Uterus (tissue), 4 donors: ENCODE measurements around the gene ABCA1. TPM values are rescaled to one million over a fixed set of nuclear protein-coding genes. Genes with fewer than 3 reads are reported as not detected.

ENCODE experiments used
- DNase-seq, 2 donors: peaks; one replicate each; pipeline ENCODE4 v3.0.0-alpha.2; 2019 to 2020
- H3K27ac ChIP-seq, 2 donors: fragments of 200-600 bp; sonication (generic); 1 replicate in 1 of 2; 2 replicates in 1 of 2; pipeline ENCODE4 v1.5.1; 2016 to 2018
- H3K27me3 ChIP-seq, 2 donors: fragments of 200-600 bp; sonication (generic); one replicate each; pipeline ENCODE4 v1.5.1; 2018 to 2019; ENCODE audit warnings: control low read depth in 1 of 2
- H3K36me3 ChIP-seq, 2 donors: fragments of 200-600 bp; sonication (generic); one replicate each; pipeline ENCODE4 v1.5.1; 2019; ENCODE audit warnings: control low read depth in 1 of 2
- H3K4me1 ChIP-seq, 2 donors: fragments of 200-600 bp; sonication (generic); one replicate each; pipeline ENCODE4 v1.5.1; 2018 to 2019; ENCODE audit warnings: control low read depth in 1 of 2
- H3K4me3 ChIP-seq, 2 donors: fragments of 200-600 bp; sonication (generic); 1 replicate in 1 of 2; 2 replicates in 1 of 2; pipeline ENCODE4 v1.5.1; 2018 to 2019; ENCODE audit warnings: mild to moderate bottlenecking in 1 of 2
- H3K9me3 ChIP-seq, 2 donors: fragments of 200-600 bp; sonication (generic); one replicate each; pipeline ENCODE4 v1.5.1; 2019; ENCODE audit warnings: control low read depth in 1 of 2
- POLR2A ChIP-seq, 2 donors: fragments of 450-650 bp; IDR thresholded peaks; one replicate each; pipeline ENCODE4 v1.6.1; 2016; ENCODE audit warnings: antibody characterized with exemption in 2 of 2, mild to moderate bottlenecking in 1 of 2, moderate library complexity in 1 of 2
- intact Hi-C: fragments of 100-400 bp; cut with DNase I; formaldehyde crosslinking; loops from one replicate; pipeline ENCODE4 v1.15.1; 2023; ENCODE audit warnings: low total_unique reads
- total RNA-seq, 4 donors: library from RNA; depleted of rRNA in 3 of 4; stranded (reverse); fragments of >200 nt in 3 of 4; gene quantifications; one replicate each; pipeline versions ENCODE4 v1.1.0 to v1.2.4, GENCODE V29; 2014 to 2023
- TF ChIP-seq, protein P1 (sequence below), 4 experiments: fragments of 200-600 bp in 2 of 4; fragments of 450-650 bp in 2 of 4; sonication (generic) in 2 of 4; IDR thresholded peaks; one replicate each; pipeline ENCODE4 v1.5.1; 2016 to 2019; ENCODE audit warnings: antibody characterized with exemption in 4 of 4, mild to moderate bottlenecking in 2 of 4, moderate library complexity in 1 of 4
- donor health status: DM: yes; HTN: yes; CAD: no.

Gene ABCA1
- total RNA-seq, 4 donors from 2014 or later: 13.8 to 43.3 (median 25.9) TPM

DNA sequence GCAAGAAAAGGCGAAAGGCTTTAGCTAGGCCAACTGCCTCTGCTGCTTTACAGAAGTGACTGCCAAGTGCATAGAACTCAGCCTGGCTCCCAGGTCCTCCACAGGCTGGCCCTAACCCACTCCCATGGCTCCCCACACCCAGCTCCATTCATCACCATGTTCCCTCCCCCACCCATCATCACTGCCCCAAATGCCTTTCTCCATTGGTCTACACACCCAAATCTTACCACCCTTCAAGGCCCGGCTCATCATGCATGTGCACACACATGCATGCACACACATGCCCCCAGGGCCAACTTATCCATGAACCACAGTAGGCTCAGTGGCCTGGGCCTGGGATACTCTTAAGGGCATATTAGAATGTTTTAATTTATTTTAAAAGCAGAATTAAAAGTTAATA lies 44.8 kb downstream of the ABCA1 start:
- TF ChIP-seq, protein P1, sequence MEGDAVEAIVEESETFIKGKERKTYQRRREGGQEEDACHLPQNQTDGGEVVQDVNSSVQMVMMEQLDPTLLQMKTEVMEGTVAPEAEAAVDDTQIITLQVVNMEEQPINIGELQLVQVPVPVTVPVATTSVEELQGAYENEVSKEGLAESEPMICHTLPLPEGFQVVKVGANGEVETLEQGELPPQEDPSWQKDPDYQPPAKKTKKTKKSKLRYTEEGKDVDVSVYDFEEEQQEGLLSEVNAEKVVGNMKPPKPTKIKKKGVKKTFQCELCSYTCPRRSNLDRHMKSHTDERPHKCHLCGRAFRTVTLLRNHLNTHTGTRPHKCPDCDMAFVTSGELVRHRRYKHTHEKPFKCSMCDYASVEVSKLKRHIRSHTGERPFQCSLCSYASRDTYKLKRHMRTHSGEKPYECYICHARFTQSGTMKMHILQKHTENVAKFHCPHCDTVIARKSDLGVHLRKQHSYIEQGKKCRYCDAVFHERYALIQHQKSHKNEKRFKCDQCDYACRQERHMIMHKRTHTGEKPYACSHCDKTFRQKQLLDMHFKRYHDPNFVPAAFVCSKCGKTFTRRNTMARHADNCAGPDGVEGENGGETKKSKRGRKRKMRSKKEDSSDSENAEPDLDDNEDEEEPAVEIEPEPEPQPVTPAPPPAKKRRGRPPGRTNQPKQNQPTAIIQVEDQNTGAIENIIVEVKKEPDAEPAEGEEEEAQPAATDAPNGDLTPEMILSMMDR (IDR thresholded peaks at IDR 0.05): no peak
- TF ChIP-seq POLR2A (IDR thresholded peaks at IDR 0.05): no peak
- Histone ChIP-seq H3K27ac (no peak overlapping the region), H3K27me3 (no peaks in the 10 kb centered on the region), H3K9me3 (no peaks in the 10 kb centered on the region), H3K4me3 (no peak overlapping the region), H3K4me1 (no peaks in the 10 kb centered on the region), H3K36me3 (no peaks in the 10 kb centered on the region)
- intact Hi-C loops: no loop called here
- DNase-seq: no peak

DNA sequence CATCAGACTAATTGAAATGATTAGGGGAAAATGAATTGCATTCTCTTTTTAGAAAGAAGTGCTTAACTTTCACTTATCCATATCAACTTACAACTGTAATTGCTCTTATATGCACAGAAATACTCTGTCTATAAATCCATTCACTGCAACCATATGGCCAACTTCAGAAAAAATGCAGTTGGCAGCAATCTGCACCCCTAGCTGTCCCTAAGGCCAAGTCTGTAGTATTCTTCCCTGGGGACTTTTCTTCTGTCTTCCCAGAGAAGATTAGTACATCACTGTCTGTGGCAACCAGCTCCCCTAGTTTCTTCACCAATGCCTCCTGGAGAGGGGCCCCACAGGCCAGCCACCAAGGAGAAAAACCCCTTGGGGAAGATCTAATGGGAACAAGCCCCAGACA lies 45.4 kb downstream of the ABCA1 start:
- Histone ChIP-seq H3K27me3 (no peaks in the 10 kb centered on the region), H3K9me3 (no peaks in the 10 kb centered on the region), H3K4me3 (no peak overlapping the region), H3K27ac (peak overlapping the region in 1 of 2 donors; percentile 0), H3K36me3 (no peaks in the 10 kb centered on the region), H3K4me1 (no peaks in the 10 kb centered on the region)
- intact Hi-C loops: no loop called here
- DNase-seq: no peak
- TF ChIP-seq, protein P1 (IDR thresholded peaks at IDR 0.05): no peak
- TF ChIP-seq POLR2A (IDR thresholded peaks at IDR 0.05): no peak

DNA sequence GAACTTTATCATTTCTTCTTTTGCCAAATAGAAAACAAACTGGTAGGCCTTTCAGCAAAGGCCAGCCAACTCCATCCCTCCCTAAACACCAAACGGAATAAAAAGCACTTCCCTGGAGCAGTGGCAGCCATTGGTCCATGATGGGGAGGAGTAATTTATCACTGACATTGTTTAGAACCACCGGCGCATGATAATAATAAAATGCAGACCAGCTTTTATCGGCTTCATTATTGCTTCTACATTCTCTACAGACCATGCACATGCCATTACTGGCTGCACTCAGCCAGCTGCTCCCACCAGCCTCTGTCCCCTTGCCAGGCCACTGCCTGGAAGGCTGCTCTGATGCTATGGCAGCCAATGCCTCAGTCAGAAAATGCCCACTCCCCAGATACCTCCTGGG lies 45.9 kb downstream of the ABCA1 start:
- TF ChIP-seq, protein P1 (IDR thresholded peaks at IDR 0.05): no peak
- TF ChIP-seq POLR2A (IDR thresholded peaks at IDR 0.05): no peak
- Histone ChIP-seq H3K27me3 (no peaks in the 10 kb centered on the region), H3K4me1 (no peaks in the 10 kb centered on the region), H3K9me3 (no peaks in the 10 kb centered on the region), H3K4me3 (no peak overlapping the region), H3K36me3 (no peaks in the 10 kb centered on the region), H3K27ac (peak overlapping the region in 1 of 2 donors; percentile 0)
- intact Hi-C loops: no loop called here
- no peak for DNase-seq

DNA sequence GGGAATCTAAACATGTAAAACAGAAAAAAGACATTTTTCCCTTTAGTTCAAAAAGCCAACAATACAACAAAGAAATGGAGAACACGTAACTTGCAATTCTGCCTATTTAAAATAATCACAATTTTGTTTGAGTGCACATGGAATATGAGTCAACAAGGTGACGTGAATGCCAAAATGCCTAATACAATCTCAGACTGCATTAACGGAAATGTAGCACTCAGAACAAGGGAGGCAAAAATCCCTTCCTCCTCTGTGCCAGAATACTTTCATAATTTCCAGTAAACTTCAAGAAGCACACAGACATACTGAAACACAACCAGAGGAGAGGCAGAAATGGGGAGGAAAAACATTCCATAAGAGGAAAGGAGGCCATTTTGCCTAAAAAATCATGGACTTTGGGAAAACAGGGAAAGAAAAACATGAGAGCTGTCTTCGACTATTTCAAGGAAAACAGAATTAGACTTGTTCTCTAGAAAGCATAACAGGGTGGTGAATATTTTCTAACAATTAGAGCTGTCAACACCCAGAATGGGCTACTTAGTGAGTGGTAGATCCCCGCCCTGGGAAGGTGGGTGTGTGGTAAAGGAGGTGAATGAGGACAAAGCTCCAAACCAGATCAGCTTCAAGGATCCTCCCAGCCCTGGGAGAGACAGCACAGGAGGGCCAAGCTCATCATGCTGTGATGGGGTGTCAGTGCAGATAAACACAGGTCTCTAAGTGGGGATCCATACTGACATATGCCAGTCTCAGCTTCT lies 48.2 kb downstream of the ABCA1 start:
- no peaks in the 10 kb centered on the region for H3K36me3 ChIP-seq
- H3K4me1 ChIP-seq: no peaks in the 10 kb centered on the region
- intact Hi-C loops: no loop called here
- DNase-seq: no peak
- peak overlapping the region in 1 of 2 donors; percentile 36 for H3K27ac ChIP-seq
- no peaks in the 10 kb centered on the region for H3K27me3 ChIP-seq
- no peak for TF ChIP-seq POLR2A (IDR thresholded peaks at IDR 0.05)
- TF ChIP-seq, protein P1 (IDR thresholded peaks at IDR 0.05): no peak
- H3K9me3 ChIP-seq: no peaks in the 10 kb centered on the region
- H3K4me3 ChIP-seq: no peak overlapping the region

DNA sequence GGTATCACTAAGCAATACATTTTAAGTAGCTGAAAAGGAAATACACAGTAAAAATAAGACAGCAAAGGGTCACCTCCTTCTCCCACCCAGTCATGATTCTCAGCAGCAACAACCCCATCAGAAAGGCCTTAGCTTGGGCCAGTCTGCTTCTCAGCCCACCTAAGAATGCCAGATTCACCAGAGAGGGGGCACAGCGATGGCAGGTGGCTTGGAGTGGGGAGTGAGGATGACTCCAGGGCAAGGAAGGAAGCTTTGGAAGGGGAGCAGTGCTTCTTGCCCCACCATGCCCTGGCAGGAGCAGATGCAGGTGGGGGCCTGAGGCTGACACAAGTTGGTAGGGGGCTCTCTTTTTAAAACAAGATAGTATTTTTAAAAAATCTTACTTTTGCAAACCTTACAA lies 51.4 kb downstream of the ABCA1 start:
- Histone ChIP-seq H3K36me3 (no peaks in the 10 kb centered on the region), H3K4me3 (no peak overlapping the region), H3K9me3 (no peaks in the 10 kb centered on the region), H3K27me3 (no peaks in the 10 kb centered on the region), H3K27ac (no peak overlapping the region), H3K4me1 (peaks cover 0 to 7% of the 10 kb centered on the region in 2 donors)
- DNase-seq: no peak
- TF ChIP-seq, protein P1 (IDR thresholded peaks at IDR 0.05): no peak
- TF ChIP-seq POLR2A (IDR thresholded peaks at IDR 0.05): no peak
- intact Hi-C loops: no loop called here
